ENCODE data around the gene REN.

The REN gene

DNA sequence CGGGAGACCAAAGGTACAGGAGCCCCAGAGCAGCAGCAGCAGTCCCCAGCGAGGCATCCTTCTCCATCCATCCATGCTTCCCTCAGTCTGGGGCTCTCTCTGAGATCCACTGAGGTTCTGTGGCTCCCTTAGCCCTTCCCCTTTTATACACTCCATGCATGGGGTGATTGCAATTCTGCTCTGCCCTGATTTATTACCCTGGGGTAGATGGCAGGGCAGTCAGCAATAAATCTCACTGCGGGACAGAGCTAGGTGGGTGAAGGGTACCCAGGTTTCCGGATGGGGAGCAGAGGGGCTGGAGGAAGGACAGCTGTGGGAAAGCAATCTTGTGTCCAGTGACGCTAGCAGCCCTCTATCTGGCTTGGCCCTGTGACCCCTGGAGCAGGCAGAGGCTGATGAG is at the start of gene REN:
Gene REN, minus strand, starts transcription at position 119 of the 400 bp plus-strand sequence. Its CDS starts 44 bp downstream, at position 75.
- DNase-seq = no peak

DNA sequence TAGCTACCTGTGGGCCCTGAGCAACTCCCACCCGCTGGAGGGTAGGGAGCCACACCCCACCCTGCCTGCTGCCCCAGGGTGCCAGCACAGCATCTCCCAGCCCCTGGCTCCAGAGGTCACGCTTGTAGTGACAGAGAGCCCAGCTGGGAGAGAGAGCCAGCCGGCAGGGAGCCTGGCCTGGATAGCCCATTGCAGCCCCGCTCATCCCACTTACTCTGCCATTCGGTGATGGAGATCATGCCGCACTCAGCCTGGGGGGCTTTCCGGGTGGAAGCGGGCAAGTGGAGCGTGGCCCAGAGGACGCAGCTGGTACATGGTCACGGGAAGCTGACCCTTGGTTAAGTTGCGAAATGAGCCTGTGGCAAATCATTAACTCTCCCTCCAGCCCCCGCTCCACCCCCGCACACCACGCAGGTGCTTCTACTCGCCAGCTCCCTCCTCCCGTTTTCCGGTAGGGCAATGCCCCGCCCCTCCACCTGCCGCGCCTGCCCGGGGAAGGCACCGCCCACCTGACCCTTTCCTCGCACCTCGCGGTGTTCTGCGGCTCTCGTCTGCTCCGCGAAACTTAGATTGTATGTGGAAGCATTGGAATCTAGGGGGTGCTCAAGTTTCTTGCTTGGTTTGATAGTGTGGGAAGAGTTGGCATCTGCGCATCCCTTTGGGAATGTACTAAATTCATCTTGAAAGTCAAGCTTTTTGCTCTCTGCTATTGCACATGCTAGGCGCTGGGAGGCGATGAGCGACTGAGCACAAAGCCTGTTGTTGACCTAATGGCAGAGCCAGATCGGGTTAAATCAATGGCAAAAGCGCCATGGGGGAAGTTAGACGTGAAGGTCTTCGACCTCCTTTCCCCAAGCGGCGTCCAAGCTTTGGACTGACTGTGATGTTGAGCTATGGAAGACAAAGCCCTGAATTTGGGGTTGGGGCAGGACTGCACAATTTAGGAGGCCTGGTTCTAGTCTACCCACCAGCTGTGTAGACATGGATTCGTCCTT is 47.8 kb upstream of the REN start, which contains the start of gene GOLT1A:
Gene GOLT1A, minus strand, starts transcription at position 321 of the 995 bp plus-strand sequence. Its CDS starts 82 bp downstream, at position 239.
- no peak for DNase-seq

DNA sequence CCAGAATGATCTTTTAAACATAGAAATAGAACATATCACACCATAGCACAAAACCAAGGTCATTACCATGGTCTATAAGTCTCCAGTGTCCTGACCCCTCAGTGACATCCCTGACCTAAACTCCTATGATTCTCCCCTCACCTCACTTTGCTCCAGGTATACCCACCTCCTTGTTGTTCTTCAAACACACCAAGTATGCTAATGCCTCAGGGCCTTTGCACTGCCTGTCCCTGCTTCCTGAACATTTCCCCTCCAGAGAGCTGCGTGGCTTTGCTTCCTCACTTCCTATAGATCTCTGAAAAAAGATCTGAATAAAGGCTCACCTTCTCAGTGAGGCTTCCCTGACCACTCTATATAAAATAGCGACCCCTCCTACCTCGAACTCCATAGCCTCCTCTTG is 46.6 kb upstream of the REN start:
- DNase-seq = no peak

DNA sequence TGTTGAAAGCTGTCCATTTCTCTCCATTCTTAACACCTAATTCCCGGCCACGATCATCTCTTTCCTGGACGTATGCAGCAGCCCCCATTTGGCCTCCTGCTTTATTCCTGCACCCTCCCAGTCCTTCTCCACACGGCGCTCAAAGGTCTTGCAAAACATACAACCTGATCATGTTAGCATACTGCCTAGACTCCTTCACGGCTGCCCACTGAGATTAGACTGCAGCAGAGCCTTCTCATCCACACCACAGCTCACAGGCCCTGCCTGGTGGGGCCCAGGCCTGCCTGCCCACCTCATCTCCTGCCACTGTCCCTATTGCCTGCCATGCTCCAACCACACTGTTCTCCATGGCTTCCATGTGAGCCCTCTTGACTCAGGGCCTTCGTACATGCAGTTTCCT is 44.9 kb upstream of the REN start:
- no peak for DNase-seq

DNA sequence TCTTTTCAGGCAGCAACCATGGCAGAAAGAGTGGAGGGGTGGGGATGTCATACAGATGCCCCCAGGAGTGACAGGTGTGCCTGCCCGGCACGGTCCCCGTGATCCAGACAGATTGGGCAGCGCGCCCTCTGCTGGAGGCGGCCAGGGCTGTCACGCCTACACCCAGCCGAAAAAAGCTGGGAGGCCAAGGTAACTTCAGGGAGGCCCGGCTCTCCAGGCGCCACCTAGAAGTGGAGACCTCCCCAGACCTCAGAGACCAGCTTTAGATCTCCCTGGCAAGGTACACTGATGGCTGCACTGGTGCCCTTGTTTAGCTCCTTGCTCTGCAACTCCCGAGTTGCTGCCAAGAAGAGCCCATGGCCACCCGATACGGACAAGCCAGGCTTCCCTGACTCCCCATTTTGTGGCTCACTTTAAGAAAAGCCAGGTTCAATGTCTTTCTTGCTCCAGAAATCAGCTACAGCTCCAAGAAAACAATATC is 41.0 kb upstream of the REN start:
- DNase-seq = no peak

DNA sequence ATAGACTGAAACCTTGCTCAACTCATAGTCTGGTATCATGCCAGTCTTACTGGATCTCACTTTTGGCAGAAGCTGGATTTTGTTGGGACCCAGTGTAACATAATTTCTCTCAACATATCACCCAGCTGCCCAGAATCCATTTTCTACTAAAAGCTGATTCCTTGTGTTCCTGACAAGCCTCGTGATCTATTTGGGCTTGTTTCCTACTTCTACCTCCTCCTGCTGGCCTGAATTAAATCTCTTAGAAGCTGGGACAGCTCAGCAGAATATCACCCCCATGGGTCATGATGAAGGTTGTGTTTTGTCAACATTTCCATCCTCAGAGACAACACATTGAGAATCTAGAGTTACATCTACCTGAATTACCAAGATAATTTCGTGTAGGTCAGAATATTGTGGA is 40.0 kb upstream of the REN start:
- no peak for DNase-seq

DNA sequence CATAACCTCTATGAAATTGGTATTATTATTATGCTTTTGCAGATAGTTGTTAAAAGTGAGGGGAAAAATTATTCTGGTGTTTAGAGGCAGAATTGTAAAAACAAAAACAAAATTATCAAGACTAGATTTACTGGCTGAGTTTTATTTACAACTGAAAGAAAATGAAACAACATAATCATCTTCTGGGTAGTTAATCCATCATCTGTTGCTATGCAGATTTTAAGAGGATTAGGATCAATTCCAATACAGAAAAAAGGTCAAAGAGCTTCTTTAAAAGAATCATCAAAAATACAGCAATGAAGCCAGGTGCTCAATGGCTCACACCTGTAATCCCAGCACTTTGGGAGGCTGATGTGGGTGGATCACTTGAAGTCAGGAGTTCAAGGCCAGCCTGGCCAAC is 39.3 kb upstream of the REN start:
- no peak for DNase-seq

DNA sequence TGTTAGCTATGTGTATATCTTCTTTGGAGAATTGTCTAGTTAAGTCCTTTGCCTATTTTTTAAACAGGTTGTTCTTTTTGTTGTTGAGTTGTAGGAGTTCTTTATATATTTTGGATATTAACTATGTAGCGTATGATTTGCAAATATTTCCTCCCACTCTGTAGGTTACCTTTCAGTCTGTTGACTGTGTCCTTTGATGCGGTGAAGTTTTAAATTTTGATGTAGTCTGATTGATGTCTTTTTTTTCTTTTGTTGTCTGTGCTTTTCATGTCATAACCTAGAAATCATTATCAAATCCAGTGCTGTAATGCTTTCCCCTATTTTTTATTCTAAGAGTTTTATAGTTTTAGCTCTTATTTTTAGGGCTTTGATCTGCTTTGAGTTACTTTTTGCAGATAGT is 38.8 kb upstream of the REN start:
- no peak for DNase-seq

DNA sequence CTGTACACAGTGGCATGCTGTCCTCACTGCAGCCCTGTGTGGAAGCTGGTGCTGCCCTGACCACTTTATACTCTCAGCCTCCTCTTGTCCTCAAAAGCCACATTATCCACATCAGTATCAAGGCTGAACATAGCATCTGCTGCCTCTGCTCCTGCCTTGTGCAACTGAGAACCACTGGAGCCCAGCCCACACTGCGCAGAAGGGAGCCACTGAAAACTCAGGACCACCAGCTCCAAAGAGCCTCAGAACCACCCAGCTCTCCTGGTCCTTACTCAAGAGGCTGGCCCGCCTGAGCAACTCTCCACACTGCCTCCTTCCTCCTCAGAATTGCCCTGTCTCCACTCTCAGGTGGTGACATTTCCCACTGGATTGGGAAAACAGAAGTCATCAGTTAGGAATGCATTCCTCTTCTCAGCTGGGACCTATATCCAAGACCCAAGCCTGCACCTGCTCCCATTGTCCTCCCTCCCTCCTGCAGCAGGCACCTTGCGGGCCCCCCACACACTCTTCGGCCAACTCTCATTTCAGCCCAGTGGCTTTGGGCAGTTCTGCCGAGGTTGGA is 37.1 kb upstream of the REN start:
- no peak for DNase-seq

DNA sequence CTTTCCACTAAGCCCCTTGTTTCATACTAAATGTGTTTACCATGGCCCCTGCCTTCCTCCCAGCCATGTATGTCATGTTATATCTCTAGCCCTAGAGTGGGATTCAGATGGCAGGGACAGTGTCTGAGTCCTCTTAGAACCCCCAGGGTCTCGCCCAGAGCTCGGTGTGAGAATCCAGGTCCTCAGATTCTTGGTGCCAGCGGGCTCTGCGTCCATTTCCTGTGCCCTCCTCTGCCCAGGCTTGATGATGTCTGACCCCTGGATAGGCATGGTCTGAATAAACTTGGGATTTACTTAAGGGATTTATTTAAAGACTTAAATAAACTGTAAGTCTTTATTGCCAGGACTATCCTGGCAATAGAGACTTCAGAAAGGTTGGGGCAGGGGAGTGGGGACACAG is 36.3 kb upstream of the REN start:
- DNase-seq = no peak

DNA sequence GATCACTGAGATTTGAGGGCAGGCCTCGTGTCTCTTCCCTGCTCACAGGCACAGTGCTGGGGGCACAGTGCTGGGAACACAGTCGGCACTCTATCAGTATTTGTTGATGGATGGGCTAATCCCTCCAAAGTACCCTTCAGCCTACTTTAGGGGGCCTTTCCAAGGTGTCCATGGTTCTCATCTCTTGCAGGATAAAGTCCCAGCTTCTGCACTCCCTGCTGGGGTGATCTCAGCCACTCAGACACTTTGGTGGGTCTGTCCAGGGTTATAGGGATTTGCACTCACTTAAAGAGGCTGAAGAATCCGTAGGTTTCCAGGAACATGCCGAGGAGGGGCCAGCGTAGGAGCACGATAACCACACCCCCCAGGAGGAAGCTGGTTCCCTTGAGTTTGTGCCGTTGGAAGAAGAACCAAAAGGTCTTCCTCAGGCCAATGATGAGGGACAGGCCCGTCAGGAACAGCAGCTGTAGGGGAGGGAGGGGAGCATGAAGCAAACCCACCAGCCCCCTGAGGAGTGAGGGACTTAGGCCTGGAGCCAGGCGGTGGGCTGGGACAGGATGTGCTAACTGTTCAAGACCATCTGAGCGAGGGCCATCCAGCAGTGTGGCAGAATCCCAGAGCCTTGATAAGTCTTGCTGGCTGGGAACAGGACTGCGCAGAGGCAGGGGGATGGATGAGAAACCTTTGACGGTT is 35.4 kb upstream of the REN start:
- DNase-seq = no peak

DNA sequence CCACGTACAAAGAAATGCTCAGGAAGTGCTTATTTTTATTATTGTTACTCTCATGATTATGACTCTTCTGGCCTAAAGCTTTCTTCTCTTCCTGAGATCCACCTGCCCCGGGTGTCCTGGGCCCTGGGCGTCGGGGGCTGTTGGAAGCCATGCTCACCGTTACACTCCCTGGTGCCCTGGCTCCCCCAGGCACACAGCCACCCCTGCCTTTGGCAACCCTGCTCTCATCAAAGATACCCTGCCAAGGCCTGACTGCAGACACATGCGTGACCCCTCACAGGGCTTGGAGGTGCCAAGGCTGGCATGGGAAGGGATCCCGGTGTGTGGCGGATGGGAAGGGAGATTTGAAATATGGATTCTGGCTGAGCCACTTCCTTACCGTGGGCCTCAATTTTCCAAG is 33.4 kb upstream of the REN start:
- no peak for DNase-seq

DNA sequence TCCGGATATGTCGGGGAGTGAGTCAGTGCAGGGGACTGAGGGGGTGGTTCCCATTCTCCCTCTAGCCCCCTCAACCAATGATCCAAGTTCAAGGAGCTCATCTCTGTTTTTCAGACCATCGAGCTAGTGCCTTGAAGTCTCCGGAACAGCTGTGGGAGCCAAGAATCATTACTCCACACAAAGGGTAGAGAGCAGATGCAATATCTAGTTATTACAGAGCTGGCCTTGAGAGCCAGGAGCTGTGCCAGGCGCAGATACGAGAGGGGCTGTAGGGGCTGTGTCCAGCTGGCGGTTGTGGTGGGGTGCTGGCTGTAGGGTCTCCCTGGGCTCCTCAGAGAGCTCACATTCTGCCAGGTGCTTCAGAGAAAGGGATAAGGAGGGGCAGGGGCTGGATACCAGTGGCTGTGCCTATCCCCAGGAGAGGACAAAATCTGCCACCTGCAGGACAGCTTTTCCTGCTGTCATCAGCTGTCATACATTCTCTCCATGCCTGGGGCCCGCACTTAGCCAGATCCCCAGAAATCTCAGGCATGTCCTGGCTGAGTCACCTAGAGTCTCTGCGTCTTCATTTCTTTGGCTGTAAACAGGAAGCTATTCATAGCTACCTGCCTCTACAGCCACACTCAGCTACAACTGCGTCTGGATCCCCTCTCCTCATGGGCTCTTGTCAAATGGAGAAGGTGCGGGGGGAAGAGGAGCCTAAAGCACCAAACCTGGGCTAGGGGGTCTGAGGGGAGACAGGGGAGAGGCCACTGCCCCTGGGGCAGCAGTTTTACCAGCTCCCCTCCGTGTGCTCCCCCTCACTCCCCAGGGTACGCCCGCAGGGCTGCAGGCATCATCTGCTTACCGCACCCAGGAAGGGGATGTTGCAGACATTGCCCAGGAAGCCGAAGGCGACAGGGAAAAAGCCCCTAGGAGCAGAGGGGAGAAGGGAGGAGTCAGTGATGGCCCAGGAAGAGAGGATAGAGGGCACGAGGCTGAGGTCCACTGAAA is 32.5 kb upstream of the REN start:
- no peak for DNase-seq

DNA sequence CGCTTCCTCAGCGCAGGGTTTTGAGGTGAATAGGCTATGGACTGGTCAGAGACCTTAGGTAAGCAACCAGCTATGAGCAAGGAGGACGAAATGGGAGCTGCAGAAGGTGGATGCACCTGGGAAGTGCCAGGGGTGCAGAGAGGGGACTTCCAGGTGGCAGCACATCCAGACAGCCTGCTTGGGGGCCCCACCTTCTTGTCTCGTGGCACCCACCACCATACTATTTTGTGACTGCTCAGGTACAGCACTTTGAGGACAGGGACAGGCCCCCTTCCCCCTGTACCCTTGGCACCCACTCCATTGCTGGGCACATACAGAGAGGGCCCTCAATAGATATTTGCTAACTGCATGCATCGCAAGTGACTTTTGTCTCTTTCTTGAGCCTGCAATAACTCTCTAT is 30.9 kb upstream of the REN start:
- DNase-seq = no peak

DNA sequence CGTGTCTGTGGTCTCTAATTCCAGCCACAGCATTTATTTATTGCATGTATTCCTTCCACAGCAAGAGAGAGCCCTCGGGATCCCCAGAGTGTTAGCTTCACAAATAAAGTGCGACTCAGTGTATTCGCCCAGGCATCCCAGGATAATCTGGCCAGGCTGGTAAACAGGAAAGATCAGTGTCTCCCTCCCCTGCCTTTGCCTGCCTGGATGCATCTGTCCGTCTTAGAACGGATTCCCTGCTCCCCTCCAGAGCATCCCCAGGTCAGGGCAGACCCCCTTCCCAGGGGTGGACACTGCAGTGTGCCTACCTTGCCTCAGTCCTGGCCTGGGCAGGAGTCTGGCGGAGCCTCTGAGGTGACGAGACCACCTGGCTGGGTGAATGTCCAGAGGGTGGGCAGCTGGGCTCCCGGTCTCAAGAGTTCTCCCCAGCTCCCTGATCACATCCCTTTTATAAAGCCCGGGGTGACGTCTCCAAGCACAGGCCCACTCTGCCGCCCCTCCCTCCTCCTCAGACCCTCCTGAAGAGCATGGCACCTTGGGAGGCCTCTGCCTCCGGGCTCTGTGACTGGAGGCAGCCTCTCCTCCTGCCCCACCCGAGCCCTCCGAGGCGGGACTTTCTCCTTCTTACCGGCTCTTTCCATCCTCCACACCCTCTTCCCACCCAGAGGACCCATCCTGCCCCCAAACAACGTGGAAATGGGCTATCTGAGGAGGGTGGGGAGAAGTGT is 30.1 kb upstream of the REN start, which contains the start of gene KISS1:
Gene KISS1, minus strand, starts transcription at position 424 of the 728 bp plus-strand sequence. CDS start 3,615 bp downstream, outside the sequence.
- no peak for DNase-seq

DNA sequence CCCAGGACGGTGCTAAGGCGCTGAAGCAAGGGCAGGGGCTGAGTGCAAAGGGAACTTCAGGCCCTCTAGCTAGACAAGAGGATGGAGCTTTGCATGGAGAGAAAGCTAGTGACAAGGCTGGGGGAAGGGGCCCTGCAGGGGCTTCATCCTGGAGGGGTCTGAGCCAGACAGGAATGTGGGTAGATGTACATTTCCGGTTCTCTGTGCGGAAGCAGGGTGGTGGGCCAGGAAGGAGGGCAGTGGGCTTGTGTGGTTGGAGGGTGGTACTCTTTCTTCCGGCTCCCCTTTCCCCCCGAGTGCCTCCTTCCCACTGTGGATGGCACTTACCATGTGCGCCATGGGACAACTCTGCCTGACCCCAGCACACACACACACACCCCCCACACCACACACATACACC is 28.6 kb upstream of the REN start:
- no peak for DNase-seq

DNA sequence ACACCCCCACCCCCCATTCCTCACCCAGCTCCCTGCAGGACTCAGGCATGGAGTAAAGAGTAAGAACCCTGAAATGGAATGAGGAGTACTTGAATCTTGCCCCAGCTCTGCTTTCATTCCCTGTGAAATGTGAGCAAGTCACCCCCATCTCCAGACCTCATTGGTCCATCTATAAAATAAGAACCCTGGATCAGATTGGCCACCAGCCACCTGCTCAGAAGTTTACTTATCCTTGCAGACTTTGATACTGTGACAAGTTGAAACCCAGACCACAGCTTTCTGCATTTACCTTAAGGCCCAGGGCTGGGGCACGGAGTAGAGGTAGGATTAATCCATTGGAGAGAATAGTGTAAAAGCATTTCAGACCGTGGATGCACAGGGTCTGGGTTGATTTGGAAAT is 27.9 kb upstream of the REN start:
- no peak for DNase-seq

DNA sequence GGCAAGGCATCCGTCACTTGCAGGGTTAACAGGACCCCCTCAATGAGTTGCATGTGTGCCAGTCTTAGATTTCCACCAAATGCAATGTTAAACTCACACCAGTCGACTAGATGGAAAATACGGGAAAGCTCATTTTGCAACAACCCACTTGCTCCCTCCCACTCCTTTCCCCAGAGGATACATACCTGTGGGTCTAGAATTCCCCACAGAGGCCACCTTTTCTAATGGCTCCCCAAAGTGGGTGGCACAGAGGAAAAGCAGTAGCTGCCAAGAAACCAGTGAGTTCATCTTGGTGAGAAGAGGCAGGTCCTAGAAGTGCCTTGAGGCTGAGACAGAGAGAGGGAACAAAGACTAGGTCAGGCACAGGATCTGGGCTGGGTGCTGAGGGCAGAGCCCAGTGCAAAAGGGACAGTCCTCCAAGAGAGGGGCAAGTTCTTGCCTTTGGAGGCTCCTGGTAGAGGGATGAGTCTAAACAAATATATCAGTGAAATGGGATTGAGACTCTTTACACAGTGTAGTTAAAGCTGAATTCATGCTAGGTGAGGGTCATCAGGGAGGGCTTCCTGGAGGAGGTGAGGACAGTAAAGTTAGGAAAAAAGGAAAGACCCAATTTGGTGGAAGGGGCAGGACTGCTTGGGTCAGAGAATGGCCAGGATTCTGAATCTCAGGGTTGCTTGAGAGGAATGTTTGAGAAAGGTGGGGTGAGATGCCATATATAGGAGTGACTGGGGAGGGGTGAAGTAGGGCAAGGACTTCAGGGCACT is 26.6 kb upstream of the REN start:
- no peak for DNase-seq

DNA sequence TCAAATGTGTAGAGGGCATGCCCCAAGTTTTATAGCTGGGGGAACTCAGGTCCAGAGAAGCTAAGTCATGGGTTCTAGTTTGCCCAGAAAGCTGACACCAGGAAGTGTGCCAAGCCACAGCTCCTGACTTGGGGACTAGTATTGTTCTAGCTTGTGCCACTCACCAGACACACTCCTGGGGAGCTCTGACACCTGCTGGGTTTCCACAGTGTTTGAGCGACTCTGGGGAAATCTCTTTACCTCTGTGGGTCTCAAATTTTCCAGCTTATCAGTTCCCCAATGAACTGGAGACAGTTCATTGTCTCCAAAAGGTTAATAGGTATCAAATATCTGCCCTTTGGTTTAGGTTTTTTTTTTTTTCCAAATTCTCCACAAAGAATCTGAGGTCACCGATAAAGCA is 25.9 kb upstream of the REN start:
- no peak for DNase-seq

DNA sequence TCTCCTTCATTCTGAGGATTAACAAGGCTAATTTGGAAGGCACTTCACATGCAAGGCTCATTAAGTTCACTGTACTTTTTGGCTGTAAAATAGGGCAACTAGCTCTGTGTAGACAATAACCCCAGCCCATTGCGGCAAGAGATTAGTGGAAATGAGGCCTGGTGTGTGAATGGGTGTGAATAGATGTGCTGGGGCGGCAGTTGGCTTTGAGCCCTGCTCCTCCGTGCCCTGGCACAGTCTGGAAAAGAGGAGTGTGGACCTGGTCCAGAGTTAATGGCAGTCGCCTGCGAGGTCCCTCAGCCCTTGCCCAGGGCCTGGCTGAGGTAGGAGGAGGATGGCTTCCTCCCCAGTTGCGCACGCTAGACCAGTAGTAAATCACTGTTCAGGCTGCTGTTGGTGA is 25.3 kb upstream of the REN start:
- no peak for DNase-seq

All from GF-D8 (cell line).